Endothelial cell (in vitro differentiated cells): ENCODE measurements around the gene NR2C2. TPM values are rescaled to one million over a fixed set of nuclear protein-coding genes. Genes with fewer than 3 reads are reported as not detected.
A peak's percentile ranks its signal among the peaks of the same experiment; 100 is the strongest.

ENCODE experiments used
- DNase-seq: peaks from one replicate; pipeline ENCODE4 v3.0.0; 2021; ENCODE audit warnings: low spot score
- H3K27ac Mint-ChIP-seq: one replicate; pipeline ENCODE4 v1.8.0; 2021; ENCODE audit warnings: mixed read lengths, inconsistent platforms; ENCODE audit not compliant: unreplicated experiment
- H3K27me3 Mint-ChIP-seq: one replicate; pipeline ENCODE4 v1.8.0; 2021; ENCODE audit warnings: mild to moderate bottlenecking, moderate library complexity, mixed read lengths, inconsistent platforms; ENCODE audit not compliant: unreplicated experiment
- H3K36me3 Mint-ChIP-seq: one replicate; pipeline ENCODE4 v1.8.0; 2021; ENCODE audit warnings: mild to moderate bottlenecking, low read depth, mixed read lengths, inconsistent platforms; ENCODE audit not compliant: unreplicated experiment
- H3K4me1 Mint-ChIP-seq: one replicate; pipeline ENCODE4 v1.8.0; 2021; ENCODE audit warnings: mild to moderate bottlenecking, mixed read lengths, inconsistent platforms; ENCODE audit not compliant: unreplicated experiment
- H3K4me3 Mint-ChIP-seq: one replicate; pipeline ENCODE4 v1.8.0; 2021; ENCODE audit warnings: mild to moderate bottlenecking, mixed read lengths, inconsistent platforms; ENCODE audit not compliant: unreplicated experiment
- H3K9me3 Mint-ChIP-seq: one replicate; pipeline ENCODE4 v1.8.0; 2021; ENCODE audit warnings: mixed read lengths, inconsistent platforms; ENCODE audit not compliant: unreplicated experiment
- CTCF ChIP-seq: fragments of 200-600 bp; sonication (generic); IDR thresholded peaks from one replicate; pipeline ENCODE4 v1.5.0; 2021; ENCODE audit warnings: antibody characterized with exemption; ENCODE audit not compliant: unreplicated experiment
- total RNA-seq: library from RNA; stranded (reverse); fragmentation: NEBNext Ultra II Directional; extraction: Animal tissue kit (Norgen Biotek cat#: 25700); gene quantifications from one replicate; pipeline ENCODE4 v1.2.1, GENCODE V29; 2021; ENCODE audit not compliant: unreplicated experiment

NR2C2 gene
- total RNA-seq, 1 donor from 2014 or later, result 49.1 TPM

- Mint-ChIP-seq H3K27ac (no peak overlapping the region), H3K36me3 (peaks cover 60% of the 10 kb centered on the region), H3K4me3 (no peak overlapping the region), H3K9me3 (no peaks in the 10 kb centered on the region), H3K27me3 (no peaks in the 10 kb centered on the region), H3K4me1 (peaks cover 18% of the 10 kb centered on the region)
- DNase-seq, result no peak
- no peak for TF ChIP-seq CTCF
These were observed 131.7 kb downstream of the NR2C2 start for GRCh38 chr3:15079091-15079490.

- H3K27me3 Mint-ChIP-seq, result no peaks in the 10 kb centered on the region
- H3K36me3 Mint-ChIP-seq, result peaks cover 52% of the 10 kb centered on the region
These were observed 134.7 kb downstream of the NR2C2 start for GRCh38 chr3:15081960-15082664.

GRCh38 chr3:15083252-15083651 lies 135.9 kb downstream of the NR2C2 start:
- Mint-ChIP-seq H3K27ac (peak overlapping the region; percentile 34), H3K27me3 (no peaks in the 10 kb centered on the region), H3K9me3 (no peaks in the 10 kb centered on the region), H3K4me1 (no peaks in the 10 kb centered on the region), H3K4me3 (no peak overlapping the region), H3K36me3 (peaks cover 44% of the 10 kb centered on the region)
- no peak for DNase-seq
- no peak for TF ChIP-seq CTCF

More at GRCh38 chr3:15081960-15082664, 134.7 kb downstream of the NR2C2 start:
- no peak for DNase-seq
- Mint-ChIP-seq H3K4me1 (no peaks in the 10 kb centered on the region), H3K4me3 (no peak overlapping the region), H3K9me3 (no peaks in the 10 kb centered on the region), H3K27ac (no peak overlapping the region)
- no peak for TF ChIP-seq CTCF

GRCh38 chr3:15086263-15086662 lies 138.9 kb downstream of the NR2C2 start:
- Mint-ChIP-seq H3K36me3 (peaks cover 43% of the 10 kb centered on the region), H3K27me3 (peaks cover 3% of the 10 kb centered on the region)
- DNase-seq, result no peak

More at GRCh38 chr3:15086263-15086662, 138.9 kb downstream of the NR2C2 start:
- H3K9me3 Mint-ChIP-seq, result no peaks in the 10 kb centered on the region
- no peak for TF ChIP-seq CTCF
- H3K27ac Mint-ChIP-seq, result no peak overlapping the region
- H3K4me3 Mint-ChIP-seq, result no peak overlapping the region
- H3K4me1 Mint-ChIP-seq, result no peaks in the 10 kb centered on the region
